Activated naive CD4-positive, alpha-beta T cell treated with anti-CD3 and anti-CD28 coated beads for 36 hours (primary cell): ENCODE results near the gene TMEM151A. TPM values are rescaled to one million over a fixed set of nuclear protein-coding genes. Genes with fewer than 3 reads are reported as not detected.
"Not testable (repeated sequence)": the region's sequence is repeated elsewhere in the genome, so short reads cannot be mapped to it uniquely, and the experiment has no call there.

Experiments
- CTCF ChIA-PET: fragments of 350-600 bp; sonication (Branson Sonifier 250); formaldehyde crosslinking; loops from one replicate; lab custom pipeline; 2021; ENCODE audit warnings: antibody characterized with exemption; lab: Charles Lee
- DNase-seq: peaks from one replicate; pipeline ENCODE4 v3.0.0-alpha.2; 2020
- H3K27ac Mint-ChIP-seq: one replicate; pipeline ENCODE4 v1.8.0; 2021; ENCODE audit warnings: mild to moderate bottlenecking, mixed read lengths
- H3K27me3 Mint-ChIP-seq: one replicate; pipeline ENCODE4 v1.8.0; 2021; ENCODE audit warnings: low read depth, mixed read lengths
- H3K36me3 Mint-ChIP-seq: one replicate; pipeline ENCODE4 v1.8.0; 2021; ENCODE audit warnings: low read depth, mixed read lengths
- H3K4me1 Mint-ChIP-seq: one replicate; pipeline ENCODE4 v1.8.0; 2021; ENCODE audit warnings: low read depth, mixed read lengths
- H3K4me3 Mint-ChIP-seq: one replicate; pipeline ENCODE4 v1.8.0; 2021; ENCODE audit warnings: mild to moderate bottlenecking, moderate library complexity, mixed read lengths
- H3K9me3 Mint-ChIP-seq: one replicate; pipeline ENCODE4 v1.8.0; 2021; ENCODE audit warnings: mixed read lengths
- intact Hi-C: fragments of 100-400 bp; cut with micrococcal nuclease; formaldehyde crosslinking; loops from one replicate; pipeline ENCODE4 v1.15.1; 2023
- total RNA-seq, 2 experiments: library from RNA; stranded (reverse); gene quantifications; one replicate each; pipeline ENCODE4 v1.2.3, GENCODE V29; 2021

The TMEM151A gene
- total RNA-seq, result not detected

DNA sequence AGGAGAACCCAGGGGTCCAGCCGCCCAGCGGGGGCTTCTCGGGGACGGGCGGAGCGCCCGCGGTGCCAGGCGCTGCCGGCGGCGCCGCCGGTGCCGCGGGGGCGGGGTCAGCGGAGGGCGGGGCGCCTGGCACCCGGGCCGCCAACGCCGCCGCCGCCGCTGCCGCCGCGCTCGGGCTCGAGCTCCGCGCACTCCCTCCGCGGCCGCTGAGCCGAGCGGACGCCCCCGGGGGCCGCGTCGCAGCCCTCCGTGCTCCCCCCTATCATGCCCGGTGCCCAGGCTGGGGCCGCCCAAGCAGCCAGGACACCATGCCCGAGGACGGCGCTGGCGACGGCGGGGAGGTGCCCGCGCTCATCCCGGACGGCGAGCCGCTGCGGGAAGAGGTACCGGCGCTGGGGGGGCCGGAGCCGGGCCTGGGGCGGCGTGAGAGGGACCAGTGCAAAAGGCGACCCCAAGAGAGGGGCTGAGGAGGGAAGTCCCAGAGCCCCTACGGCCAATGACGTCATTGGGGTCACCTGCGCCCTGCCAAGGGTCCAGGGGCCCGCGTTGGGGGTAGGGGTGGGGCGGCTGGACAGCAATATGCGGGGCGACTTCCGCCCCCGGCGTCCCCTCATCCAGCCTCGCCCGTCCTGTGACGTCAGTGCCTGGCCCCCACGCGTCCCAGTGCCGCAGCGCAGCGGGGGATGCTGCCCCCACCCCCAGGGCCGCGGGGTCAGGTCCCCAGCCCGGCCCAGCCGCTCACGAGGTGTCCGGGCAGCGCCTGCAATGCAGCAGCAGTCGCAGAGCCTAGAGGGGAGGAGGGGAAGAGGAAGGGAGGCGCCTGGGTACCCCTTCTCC lies at the start of gene TMEM151A:
TSS of gene TMEM151A (plus strand) at position 189 of the 837 bp plus-strand sequence. CDS start at position 309, 120 bp downstream.
- no peaks in the 10 kb centered on the region for H3K9me3 Mint-ChIP-seq
- intact Hi-C loops, result no loop called here
- H3K4me3 Mint-ChIP-seq, result peak within 1 kb of the TSS; percentile 40
- peaks cover 18% of the 10 kb centered on the region for H3K27me3 Mint-ChIP-seq
- no peak for DNase-seq
- peaks cover 33% of the 10 kb centered on the region for H3K4me1 Mint-ChIP-seq
- no peak within 1 kb of the TSS for H3K27ac Mint-ChIP-seq
- H3K36me3 Mint-ChIP-seq, result no peaks in the 10 kb centered on the region
- CTCF ChIA-PET, result interaction anchor here (1.0 kb wide), 1 partner anchor 20 kb away, joined by 3 read pairs; no protein-coding TSS in a partner anchor

DNA sequence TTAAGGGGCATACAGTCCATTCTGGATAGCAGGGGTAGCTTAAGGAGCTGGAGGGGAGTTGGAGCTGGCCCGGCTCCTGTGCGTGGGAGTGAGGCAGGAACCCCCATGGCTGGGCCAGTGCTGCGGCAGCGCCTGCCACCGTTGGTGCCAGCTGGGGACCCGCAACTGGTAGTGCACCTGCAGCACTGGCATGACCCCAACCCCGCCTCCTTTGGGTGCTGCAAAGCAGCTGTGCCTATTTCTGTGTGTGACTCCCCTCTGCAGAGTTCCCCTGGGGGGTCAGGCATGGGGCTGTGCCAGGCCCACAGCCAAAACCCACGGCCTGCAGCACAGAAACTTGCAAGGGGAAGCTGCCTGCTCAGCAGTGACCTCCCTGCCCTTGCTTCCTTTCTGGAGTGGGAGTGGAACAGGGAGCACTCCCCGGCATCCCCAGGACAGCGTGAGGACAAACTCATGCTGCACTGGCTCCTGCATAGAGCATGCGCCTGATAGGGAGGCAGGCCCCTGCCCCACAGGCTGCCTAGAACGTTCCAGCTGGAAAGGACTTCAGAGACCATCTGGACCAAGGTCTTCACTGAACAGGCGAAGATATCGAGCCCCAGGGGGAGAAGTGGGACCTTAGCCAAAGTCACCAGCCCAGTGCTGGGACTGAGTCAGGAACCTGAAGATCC lies 49.5 kb upstream of the TMEM151A start:
- no peak for DNase-seq
- Mint-ChIP-seq H3K4me3 (no peak overlapping the region), H3K27me3 (no peaks in the 10 kb centered on the region), H3K4me1 (no peaks in the 10 kb centered on the region), H3K9me3 (no peaks in the 10 kb centered on the region), H3K36me3 (peaks cover 9% of the 10 kb centered on the region), H3K27ac (no peak overlapping the region)
- CTCF ChIA-PET, result interaction anchor here (0.6 kb wide), 1 partner anchor 122 kb away, joined by 3 read pairs; no protein-coding TSS in a partner anchor
- intact Hi-C loops, result no loop called here

DNA sequence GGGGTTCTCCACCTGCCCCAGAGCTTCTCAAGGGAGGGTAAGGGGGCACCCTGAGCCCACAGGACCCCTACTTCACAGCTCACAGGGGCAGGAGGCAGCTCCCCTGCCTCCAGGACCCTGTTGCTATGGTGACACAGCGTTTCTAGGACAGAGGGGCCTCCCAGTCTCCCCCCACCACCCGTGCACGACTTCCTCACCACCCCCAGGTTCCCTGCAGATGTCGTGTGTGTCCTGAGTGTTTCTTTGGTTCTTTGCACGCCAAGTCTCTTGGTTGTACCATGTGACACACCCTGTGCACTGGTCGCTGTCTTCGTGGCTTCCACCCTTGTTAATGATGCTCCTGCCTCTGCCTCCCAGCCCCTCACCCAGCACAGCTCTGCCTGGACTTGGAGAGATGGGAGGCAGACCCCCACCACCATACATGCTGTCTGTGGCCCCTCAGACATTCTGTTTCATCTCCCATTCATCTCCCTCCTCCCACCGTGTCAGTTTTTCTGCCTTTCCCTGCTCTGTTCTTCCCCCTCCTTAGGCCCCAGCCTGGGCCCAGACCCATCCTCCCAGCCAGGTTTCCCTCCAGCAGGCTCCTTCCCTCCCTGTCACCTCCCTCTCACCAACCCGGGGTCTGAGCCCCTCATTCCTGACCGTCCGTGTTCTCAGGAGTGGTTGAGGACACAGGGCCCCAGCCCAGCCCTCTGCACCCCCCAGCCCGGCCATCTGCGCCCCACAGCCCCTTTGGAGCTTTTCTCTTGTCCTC lies 47.7 kb upstream of the TMEM151A start:
- CTCF ChIA-PET, result interaction anchor here (0.5 kb wide), 1 partner anchor 588 kb away, joined by 5 read pairs; no protein-coding TSS in a partner anchor

DNA sequence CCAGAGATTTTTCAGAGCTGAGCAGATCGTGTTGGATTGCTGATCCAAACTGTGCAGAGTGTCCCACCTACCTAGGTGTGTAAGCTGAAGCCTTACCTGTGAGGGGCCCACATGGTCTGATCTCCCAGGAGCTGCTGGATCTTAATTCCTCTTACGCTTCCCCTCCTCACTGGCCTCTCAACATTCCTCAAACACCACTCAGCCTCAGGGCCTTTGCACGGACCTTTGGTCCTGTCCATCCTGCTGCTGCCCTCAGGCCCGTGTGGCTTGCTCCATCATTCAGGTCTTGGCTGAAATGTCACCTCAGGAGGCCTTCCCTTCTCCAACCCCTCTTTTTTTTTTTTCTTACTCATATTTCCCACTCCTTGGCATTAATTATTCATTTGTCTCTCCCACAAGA lies 44.4 kb upstream of the TMEM151A start:
- Mint-ChIP-seq H3K9me3 (no peaks in the 10 kb centered on the region), H3K27me3 (no peaks in the 10 kb centered on the region), H3K4me1 (no peaks in the 10 kb centered on the region), H3K27ac (no peak overlapping the region), H3K4me3 (no peak overlapping the region), H3K36me3 (peaks cover 4% of the 10 kb centered on the region)
- DNase-seq, result no peak
- CTCF ChIA-PET, result no interaction called here
- intact Hi-C loops, result no loop called here

More for the DNA sequence above, 47.7 kb upstream of the TMEM151A start:
- no peak for DNase-seq
- Mint-ChIP-seq H3K36me3 (peaks cover 8% of the 10 kb centered on the region), H3K4me3 (no peak overlapping the region), H3K27ac (peak overlapping the region; percentile 46), H3K9me3 (no peaks in the 10 kb centered on the region), H3K27me3 (no peaks in the 10 kb centered on the region), H3K4me1 (no peaks in the 10 kb centered on the region)
- intact Hi-C loops, result no loop called here

DNA sequence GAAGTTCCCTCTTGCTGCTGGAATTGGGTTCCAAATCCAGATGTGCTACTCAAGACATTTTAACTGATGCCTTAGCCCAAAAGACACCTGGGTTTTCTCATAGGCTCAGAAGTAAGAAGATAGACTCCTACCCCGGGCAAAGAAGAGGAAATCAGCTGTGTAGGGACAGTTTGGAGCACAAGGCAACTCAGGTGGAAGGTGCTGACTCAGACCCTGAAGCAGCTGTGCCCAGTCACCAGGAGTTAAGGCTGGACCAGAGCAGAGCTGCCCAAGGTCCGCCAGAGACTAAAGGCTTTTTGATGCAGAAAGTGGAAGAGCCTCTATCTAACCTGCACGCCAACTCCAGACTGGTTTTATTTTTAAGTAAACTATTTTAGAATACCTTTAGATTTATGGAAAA lies 43.9 kb upstream of the TMEM151A start:
- Mint-ChIP-seq H3K36me3 (peaks cover 4% of the 10 kb centered on the region), H3K4me1 (no peaks in the 10 kb centered on the region), H3K4me3 (no peak overlapping the region), H3K27ac (no peak overlapping the region), H3K9me3 (no peaks in the 10 kb centered on the region), H3K27me3 (no peaks in the 10 kb centered on the region)
- CTCF ChIA-PET, result no interaction called here
- intact Hi-C loops, result no loop called here
- DNase-seq, result no peak

DNA sequence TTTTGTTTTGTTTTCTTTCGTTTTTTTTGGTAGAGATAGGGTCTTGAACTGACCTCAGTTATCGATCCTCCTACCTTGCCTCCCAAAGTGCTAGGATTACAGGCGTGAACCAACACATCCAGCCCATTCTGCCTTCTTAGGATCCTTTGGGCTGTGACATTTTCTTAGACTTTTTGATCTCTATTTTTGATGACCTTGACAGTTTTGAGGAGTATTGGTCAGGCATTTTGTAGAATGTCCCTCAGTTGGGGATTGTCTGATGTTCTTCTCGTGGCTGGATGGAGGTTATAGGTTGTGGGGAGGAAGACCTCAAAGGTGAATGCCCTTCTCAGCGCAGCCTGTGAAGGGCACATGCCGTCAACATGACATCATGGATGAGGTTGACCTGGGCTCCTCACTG lies 42.8 kb upstream of the TMEM151A start:
- Mint-ChIP-seq H3K9me3 (no peaks in the 10 kb centered on the region), H3K27ac (no peak overlapping the region), H3K4me3 (no peak overlapping the region), H3K27me3 (no peaks in the 10 kb centered on the region), H3K4me1 (no peaks in the 10 kb centered on the region), H3K36me3 (peaks cover 2% of the 10 kb centered on the region)
- intact Hi-C loops, result no loop called here
- no peak for DNase-seq
- CTCF ChIA-PET, result no interaction called here

DNA sequence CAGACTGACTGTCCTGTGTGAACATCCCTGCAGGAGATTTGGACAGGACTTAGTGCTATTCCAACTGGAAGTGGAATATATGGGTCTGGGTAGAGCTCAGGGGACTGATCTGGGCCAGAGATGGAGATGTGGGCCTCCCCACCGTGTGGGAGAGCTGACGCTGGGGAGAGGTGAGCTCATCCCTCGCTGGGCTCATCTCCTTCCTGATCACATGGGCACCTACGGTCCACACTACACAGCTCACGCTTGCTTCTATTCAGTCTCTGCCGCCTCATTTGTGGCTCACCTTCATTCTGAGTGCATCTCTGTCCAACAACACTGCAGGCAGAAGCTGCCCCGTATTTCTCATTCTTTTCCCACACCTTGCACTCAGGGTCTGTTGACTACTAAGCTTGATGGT lies 39.9 kb upstream of the TMEM151A start:
- Mint-ChIP-seq H3K36me3 (no peaks in the 10 kb centered on the region), H3K9me3 (no peaks in the 10 kb centered on the region), H3K4me3 (no peak overlapping the region), H3K4me1 (peaks cover 12% of the 10 kb centered on the region), H3K27ac (no peak overlapping the region), H3K27me3 (no peaks in the 10 kb centered on the region)
- CTCF ChIA-PET, result interaction anchor here (0.8 kb wide), 1 partner anchor 66 kb away, joined by 3 read pairs; no protein-coding TSS in a partner anchor
- intact Hi-C loops, result no loop called here
- DNase-seq, result no peak

DNA sequence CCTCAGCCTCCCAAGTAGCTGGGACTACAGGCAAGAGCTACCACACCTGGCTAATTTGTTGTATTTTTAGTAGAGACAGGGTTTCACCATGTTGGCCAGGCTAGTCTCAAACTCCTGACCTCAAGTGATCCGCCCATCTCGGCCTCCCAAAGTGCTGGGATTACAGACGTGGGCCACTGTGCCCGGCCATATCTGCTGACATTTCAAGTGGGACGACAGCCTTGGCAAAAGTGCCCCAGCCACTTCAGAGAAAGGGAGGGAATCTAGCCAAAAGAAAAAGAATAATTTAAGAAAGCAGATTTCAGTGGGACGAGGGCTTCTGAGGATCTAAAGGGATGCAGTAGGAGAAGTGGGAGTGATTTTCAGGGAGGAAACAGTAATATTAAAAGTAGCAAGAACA lies 38.6 kb upstream of the TMEM151A start:
- intact Hi-C loops, H3K36me3 Mint-ChIP-seq, H3K9me3 Mint-ChIP-seq, H3K4me3 Mint-ChIP-seq, CTCF ChIA-PET, DNase-seq, H3K27me3 Mint-ChIP-seq: not testable (repeated sequence)
- Mint-ChIP-seq H3K4me1 (peaks cover 12% of the 10 kb centered on the region), H3K27ac (peak overlapping the region; percentile 16)

DNA sequence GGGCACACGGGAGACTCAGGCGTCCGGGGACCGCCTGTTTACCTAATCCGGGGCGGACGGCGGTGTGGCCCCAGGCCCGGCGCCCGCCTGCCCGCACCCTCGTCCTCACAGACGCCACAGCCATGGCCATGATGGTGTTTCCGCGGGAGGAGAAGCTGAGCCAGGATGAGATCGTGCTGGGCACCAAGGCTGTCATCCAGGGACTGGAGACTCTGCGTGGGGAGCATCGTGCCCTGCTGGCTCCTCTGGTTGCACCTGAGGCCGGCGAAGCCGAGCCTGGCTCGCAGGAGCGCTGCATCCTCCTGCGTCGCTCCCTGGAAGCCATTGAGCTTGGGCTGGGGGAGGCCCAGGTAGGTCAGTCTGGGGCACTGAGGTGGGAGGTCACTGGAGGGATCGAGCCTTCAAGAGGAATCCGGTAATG lies 33.2 kb upstream of the TMEM151A start:
- H3K9me3 Mint-ChIP-seq, result no peaks in the 10 kb centered on the region
- peak overlapping the region; percentile 79 for H3K27ac Mint-ChIP-seq
- CTCF ChIA-PET, result interaction anchor here (0.7 to 2.3 kb wide), 4 partner anchors 28 to 1358 kb away, joined by 3 to 10 read pairs (median 4); no protein-coding TSS in a partner anchor
- peak overlapping the region; percentile 95 for H3K4me3 Mint-ChIP-seq
- intact Hi-C loops, result loop anchor here (1.0 kb wide), 2 partner anchors 87 to 206 kb away; partner anchors contain the start of genes BRMS1 and SF3B2
- no peaks in the 10 kb centered on the region for H3K27me3 Mint-ChIP-seq
- no peak for DNase-seq
- peaks cover 30% of the 10 kb centered on the region for H3K4me1 Mint-ChIP-seq
- H3K36me3 Mint-ChIP-seq, result peaks cover 19% of the 10 kb centered on the region

DNA sequence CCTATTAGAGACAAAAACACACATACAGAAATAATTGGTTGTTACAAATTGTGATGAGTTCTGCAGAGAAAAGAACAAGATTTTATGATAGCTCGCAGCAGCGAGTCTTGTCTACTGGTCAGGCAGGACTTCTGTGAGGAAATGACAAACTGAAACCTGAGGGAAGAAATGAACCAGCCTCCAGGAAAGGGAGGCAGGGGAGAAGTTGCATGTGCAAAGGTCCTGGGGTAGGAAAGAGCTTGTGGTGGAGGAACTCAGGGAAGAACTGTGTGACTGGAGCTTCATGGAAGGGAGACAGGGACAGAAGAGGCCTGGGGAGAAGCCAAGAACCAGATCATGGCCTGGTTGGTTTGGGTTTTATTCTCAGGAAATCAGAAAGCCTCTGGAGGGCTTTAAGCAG lies 32.5 kb upstream of the TMEM151A start:
- CTCF ChIA-PET, result interaction anchor here (0.7 to 2.3 kb wide), 4 partner anchors 28 to 1359 kb away, joined by 3 to 10 read pairs (median 3); no protein-coding TSS in a partner anchor
- Mint-ChIP-seq H3K4me3 (peak overlapping the region; percentile 95), H3K27me3 (no peaks in the 10 kb centered on the region), H3K4me1 (peaks cover 30% of the 10 kb centered on the region), H3K9me3 (no peaks in the 10 kb centered on the region), H3K27ac (peak overlapping the region; percentile 14), H3K36me3 (peaks cover 22% of the 10 kb centered on the region)
- DNase-seq, result no peak
- intact Hi-C loops, result no loop called here

DNA sequence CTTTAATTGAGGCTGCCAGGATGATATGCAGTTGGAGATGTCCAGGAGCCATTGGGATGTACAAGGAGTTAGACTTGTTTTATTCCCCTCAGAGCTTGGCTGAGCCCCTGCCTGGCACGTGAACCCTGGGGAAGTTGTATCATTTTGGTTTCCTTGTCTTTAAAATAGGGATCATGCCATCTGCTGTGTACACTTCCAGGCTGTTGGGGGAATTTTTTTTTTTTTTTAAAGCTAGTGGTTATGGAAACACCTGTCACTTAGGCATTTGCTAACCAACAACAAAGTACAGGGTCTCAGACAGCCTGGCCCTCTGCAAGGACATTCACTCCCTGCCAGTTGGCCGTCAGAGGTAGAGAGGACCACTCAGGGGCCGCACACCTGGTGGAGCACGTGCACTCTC lies 31.7 kb upstream of the TMEM151A start:
- Mint-ChIP-seq H3K27me3 (no peaks in the 10 kb centered on the region), H3K4me3 (peak overlapping the region; percentile 95), H3K36me3 (peaks cover 23% of the 10 kb centered on the region), H3K27ac (no peak overlapping the region), H3K4me1 (peaks cover 30% of the 10 kb centered on the region), H3K9me3 (no peaks in the 10 kb centered on the region)
- DNase-seq, result no peak
- CTCF ChIA-PET, result interaction anchor here (0.7 to 2.3 kb wide), 3 partner anchors 38 to 86 kb away, joined by 3 to 10 read pairs (median 4); no protein-coding TSS in a partner anchor
- intact Hi-C loops, result no loop called here

DNA sequence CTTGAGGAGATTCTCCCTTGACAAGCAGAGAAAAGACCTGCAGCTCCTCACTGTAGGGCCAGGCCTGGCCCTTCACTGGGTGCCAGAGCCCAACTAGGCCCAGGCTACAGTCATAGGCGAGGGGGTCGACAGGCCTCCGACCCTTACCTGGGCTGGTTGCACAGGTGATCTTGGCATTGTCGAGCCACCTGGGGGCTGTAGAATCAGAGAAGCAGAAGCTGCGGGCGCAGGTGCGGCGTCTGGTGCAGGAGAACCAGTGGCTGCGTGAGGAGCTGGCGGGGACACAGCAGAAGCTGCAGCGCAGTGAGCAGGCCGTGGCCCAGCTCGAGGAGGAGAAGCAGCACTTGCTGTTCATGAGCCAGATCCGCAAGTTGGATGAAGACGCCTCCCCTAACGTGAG lies 30.1 kb upstream of the TMEM151A start:
- no peak overlapping the region for H3K27ac Mint-ChIP-seq
- intact Hi-C loops, result no loop called here
- H3K27me3 Mint-ChIP-seq, result no peaks in the 10 kb centered on the region
- no peaks in the 10 kb centered on the region for H3K9me3 Mint-ChIP-seq
- no peak overlapping the region for H3K4me3 Mint-ChIP-seq
- CTCF ChIA-PET, result interaction anchor here (0.6 kb wide), 1 partner anchor 127 kb away, joined by 3 read pairs; no protein-coding TSS in a partner anchor
- peaks cover 23% of the 10 kb centered on the region for H3K36me3 Mint-ChIP-seq
- peaks cover 20% of the 10 kb centered on the region for H3K4me1 Mint-ChIP-seq
- no peak for DNase-seq
